HepG2 (cell line): ENCODE results near the gene ABCB11.

Experiments used
- CEBPB ChIP-seq: IDR thresholded peaks from 2 replicates; pipeline ENCODE4 v1.6.1; 2011; ENCODE audit warnings: low read depth, low read length, improper control_type of control experiment, borderline replicate concordance
- HINFP ChIP-seq: sonication (generic); formaldehyde crosslinking; IDR thresholded peaks from 2 replicates; pipeline ENCODE4 v1.4.0; 2020; ENCODE audit warnings: low read depth, mild to moderate bottlenecking, missing genetic modification reagents
- JUN ChIP-seq: sonication (generic); formaldehyde crosslinking; IDR thresholded peaks from 2 replicates; pipeline ENCODE4 v1.4.0; 2020; ENCODE audit warnings: mild to moderate bottlenecking, missing genetic modification reagents
- KMT2B ChIP-seq: IDR thresholded peaks from 2 replicates; pipeline ENCODE4 v1.6.1; 2016; ENCODE audit warnings: missing genetic modification reagents, missing compliant biosample characterization
- REXO4 ChIP-seq: sonication (generic); formaldehyde crosslinking; IDR thresholded peaks from 2 replicates; pipeline ENCODE4 v1.8.0; 2022; ENCODE audit warnings: missing genetic modification reagents, mild to moderate bottlenecking, borderline replicate concordance
- RNF219 ChIP-seq: sonication (generic); formaldehyde crosslinking; IDR thresholded peaks from 2 replicates; pipeline ENCODE4 v1.5.0; 2020; ENCODE audit warnings: mild to moderate bottlenecking, missing genetic modification reagents
- U2AF1 ChIP-seq: fragments of 200-400 bp; formaldehyde crosslinking; optimal IDR thresholded peaks from 2 replicates; pipeline ENCODE3; 2017; ENCODE audit warnings: mild to moderate bottlenecking, low read depth, low read length
- YY1 ChIP-seq: IDR thresholded peaks from 2 replicates; pipeline ENCODE4 v1.6.1; 2011; ENCODE audit warnings: low read length, low read depth, moderate library complexity, mild to moderate bottlenecking; ENCODE audit not compliant: insufficient read depth, insufficient replicate concordance
- ZBTB8A ChIP-seq: sonication (generic); formaldehyde crosslinking; IDR thresholded peaks from 2 replicates; pipeline ENCODE4 v1.4.0; 2020; ENCODE audit warnings: mild to moderate bottlenecking, low read depth, missing genetic modification reagents, borderline replicate concordance
- ZNF274 ChIP-seq: sonication (generic); formaldehyde crosslinking; IDR thresholded peaks from 2 replicates; pipeline ENCODE4 v1.5.1; 2020; ENCODE audit warnings: mild to moderate bottlenecking, missing genetic modification reagents
- ZNF280B ChIP-seq: sonication (generic); formaldehyde crosslinking; IDR thresholded peaks from 2 replicates; pipeline ENCODE4 v1.5.0; 2020; ENCODE audit warnings: missing genetic modification reagents, mild to moderate bottlenecking, borderline replicate concordance
- ZNF34 ChIP-seq: sonication (generic); formaldehyde crosslinking; IDR thresholded peaks from 2 replicates; pipeline ENCODE4 v1.4.0; 2020; ENCODE audit warnings: mild to moderate bottlenecking, missing genetic modification reagents, borderline replicate concordance
- ZNF775 ChIP-seq: sonication (generic); formaldehyde crosslinking; IDR thresholded peaks from 2 replicates; pipeline ENCODE4 v1.4.0; 2020; ENCODE audit warnings: missing genetic modification reagents, mild to moderate bottlenecking, moderate library complexity, borderline replicate concordance

- no peak for TF ChIP-seq CEBPB
- no peak for TF ChIP-seq HINFP (CRISPR knock-in tag)
- no peak for TF ChIP-seq ZBTB8A (CRISPR knock-in tag)
- no peak for TF ChIP-seq ZNF280B (CRISPR knock-in tag)
- TF ChIP-seq YY1, result no peak
- TF ChIP-seq JUN, result no peak
- TF ChIP-seq ZNF274 (CRISPR knock-in tag), result no peak
- no peak for TF ChIP-seq ZNF34
- TF ChIP-seq U2AF1, result no peak
- no peak for TF ChIP-seq REXO4 (CRISPR knock-in tag)
- TF ChIP-seq RNF219, result no peak
- no peak for TF ChIP-seq ZNF775 (CRISPR knock-in tag)
- no peak for TF ChIP-seq KMT2B (CRISPR knock-in tag)
Observed at GRCh38 chr2:169031202-169031601, at the start of gene ABCB11.
